ENCODE data around the gene PA2G4.

DNA sequence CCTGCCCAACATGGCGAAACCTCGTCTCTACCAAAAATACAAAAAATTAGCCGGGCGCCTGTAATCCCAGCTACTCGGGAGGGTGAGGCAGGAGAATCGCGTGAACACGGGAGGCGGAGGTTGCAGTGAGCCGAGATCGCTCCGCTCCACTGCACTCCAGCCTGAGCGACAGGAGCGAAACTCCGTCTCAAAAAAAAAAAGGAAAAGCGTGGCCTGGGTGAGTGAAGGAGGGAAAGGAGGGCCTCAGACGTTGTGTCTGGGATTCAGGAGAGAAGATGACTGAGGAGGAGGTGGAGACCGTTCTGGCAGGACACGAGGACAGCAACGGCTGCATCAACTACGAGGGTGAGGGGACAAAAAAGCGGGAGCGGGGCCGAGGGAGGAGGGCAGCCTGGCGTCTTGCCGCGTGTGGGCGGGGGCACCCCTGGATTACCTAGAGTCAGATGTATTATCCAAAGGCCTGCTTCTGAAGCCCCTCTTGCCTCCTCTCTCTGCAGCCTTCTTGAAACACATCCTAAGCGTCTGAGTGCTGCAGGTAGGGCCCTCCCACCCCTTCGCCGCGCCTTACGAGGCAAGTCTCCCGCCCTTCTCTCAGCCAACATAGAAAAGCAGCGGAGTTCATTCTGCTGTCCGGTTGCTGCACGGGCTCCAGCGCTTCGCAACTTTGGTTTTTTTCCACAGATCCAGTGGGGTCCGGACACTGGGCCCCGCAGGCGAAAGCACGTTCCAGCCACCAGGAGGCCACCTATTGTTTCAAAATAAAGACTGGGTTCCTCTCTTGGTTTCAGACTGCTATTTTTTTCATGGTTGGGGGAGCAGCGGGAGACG lies 53.1 kb downstream of the PA2G4 start:
- TF ChIP-seq, protein P1, sequence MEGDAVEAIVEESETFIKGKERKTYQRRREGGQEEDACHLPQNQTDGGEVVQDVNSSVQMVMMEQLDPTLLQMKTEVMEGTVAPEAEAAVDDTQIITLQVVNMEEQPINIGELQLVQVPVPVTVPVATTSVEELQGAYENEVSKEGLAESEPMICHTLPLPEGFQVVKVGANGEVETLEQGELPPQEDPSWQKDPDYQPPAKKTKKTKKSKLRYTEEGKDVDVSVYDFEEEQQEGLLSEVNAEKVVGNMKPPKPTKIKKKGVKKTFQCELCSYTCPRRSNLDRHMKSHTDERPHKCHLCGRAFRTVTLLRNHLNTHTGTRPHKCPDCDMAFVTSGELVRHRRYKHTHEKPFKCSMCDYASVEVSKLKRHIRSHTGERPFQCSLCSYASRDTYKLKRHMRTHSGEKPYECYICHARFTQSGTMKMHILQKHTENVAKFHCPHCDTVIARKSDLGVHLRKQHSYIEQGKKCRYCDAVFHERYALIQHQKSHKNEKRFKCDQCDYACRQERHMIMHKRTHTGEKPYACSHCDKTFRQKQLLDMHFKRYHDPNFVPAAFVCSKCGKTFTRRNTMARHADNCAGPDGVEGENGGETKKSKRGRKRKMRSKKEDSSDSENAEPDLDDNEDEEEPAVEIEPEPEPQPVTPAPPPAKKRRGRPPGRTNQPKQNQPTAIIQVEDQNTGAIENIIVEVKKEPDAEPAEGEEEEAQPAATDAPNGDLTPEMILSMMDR (IDR thresholded peaks at IDR 0.05; ENCODE audit: low read depth, low read length, missing input control) = peak; percentile 64
- TF ChIP-seq RAD21 (IDR thresholded peaks at IDR 0.05) (peak; percentile 34 to 62), GABPA (IDR thresholded peaks at IDR 0.05 in 1 of 2, conservative IDR thresholded peaks at IDR 0.05 in 1 of 2) (no peak), REST (IDR thresholded peaks at IDR 0.05) (no peak), FOXA1 (IDR thresholded peaks at IDR 0.05) (no peak), ATF3 (IDR thresholded peaks at IDR 0.05) (no peak), SP1 (IDR thresholded peaks at IDR 0.05) (peak; percentile 65), YY1 (IDR thresholded peaks at IDR 0.05) (no peak), NR2F2 (IDR thresholded peaks at IDR 0.05) (no peak), RXRA (IDR thresholded peaks at IDR 0.05) (no peak), EGR1 (IDR thresholded peaks at IDR 0.05; ENCODE audit: low read depth in 2 of 2) (no peak)
- TF ChIP-seq, protein P2, sequence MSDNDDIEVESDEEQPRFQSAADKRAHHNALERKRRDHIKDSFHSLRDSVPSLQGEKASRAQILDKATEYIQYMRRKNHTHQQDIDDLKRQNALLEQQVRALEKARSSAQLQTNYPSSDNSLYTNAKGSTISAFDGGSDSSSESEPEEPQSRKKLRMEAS (IDR thresholded peaks at IDR 0.05) = no peak

Data from liver (tissue), 3 donors.